ENCODE measurements around the gene FCRL5. TPM values are rescaled to one million over a fixed set of nuclear protein-coding genes. Genes with fewer than 3 reads are reported as not detected.
A peak's percentile ranks its signal among the peaks of the same experiment; 100 is the strongest.

The FCRL5 gene
- total RNA-seq, 2 experiments from 2014 or later = 44.8 to 73.5 TPM

DNA sequence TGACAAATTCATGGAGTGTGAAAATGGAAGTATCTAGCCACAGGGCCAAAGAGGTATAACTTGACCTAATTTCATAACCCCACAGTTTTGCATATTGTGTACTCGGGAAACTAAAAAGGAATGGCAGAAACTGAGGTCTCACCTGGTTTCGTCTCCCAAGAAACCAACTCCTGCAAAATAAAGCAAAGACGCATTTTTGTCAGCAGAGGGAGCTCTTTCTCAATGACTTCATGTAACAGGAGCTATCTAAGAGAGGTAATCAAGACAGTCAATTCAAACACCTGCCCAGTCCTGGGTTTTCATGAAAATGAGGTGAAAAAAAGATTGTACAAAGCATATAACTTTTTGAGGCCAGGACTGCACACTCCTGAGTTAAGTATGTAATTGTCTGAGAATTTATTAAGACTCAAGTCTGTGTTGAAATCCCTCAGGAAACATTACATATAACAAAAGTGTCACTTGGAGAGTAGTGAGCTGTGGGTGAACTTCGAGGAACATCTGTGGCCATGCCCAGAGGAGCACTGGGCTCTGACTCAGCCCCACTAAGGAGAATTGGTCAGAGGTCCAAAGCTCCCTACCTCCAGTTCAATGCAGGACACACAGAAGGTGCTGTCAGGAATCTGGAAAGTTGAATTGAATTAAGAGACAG, 28.0 kb upstream of the FCRL5 start:
- Histone ChIP-seq H3K4me2 (ENCODE audit: low read length) (peak overlapping the region; percentile 19; the same call in 1 of the 2 replicates), H3K9me3 (ENCODE audit: low read length) (no peaks in the 10 kb centered on the region; the same call in 1 of the 2 replicates), H3K79me2 (ENCODE audit: insufficient read depth, low read depth, low read length) (no peaks in the 10 kb centered on the region), H3K4me1 (ENCODE audit: insufficient read depth, low read length, poor library complexity, severe bottlenecking) (peaks cover 44% of the 10 kb centered on the region), H3K9me2 (ENCODE audit: insufficient read depth, low read length) (no peaks in the 10 kb centered on the region), H2AFZ (ENCODE audit: low read length) (no peak overlapping the region), H3K36me3 (ENCODE audit: insufficient read depth, low read length) (no peaks in the 10 kb centered on the region; the same call in 1 of the 2 replicates), H4K20me1 (ENCODE audit: insufficient read depth, low read length) (no peaks in the 10 kb centered on the region), H3K4me3 (ENCODE audit: low read depth, low read length, poor library complexity, severe bottlenecking) (no peak overlapping the region), H3K27ac (ENCODE audit: low read depth, low read length, poor library complexity, severe bottlenecking) (no peak overlapping the region)
- ChIA-PET CTCF (ENCODE audit: unreplicated experiment) (interaction anchor here (0.6 to 2.0 kb wide), 9 partner anchors 10 to 368 kb away, joined by 3 to 15 read pairs (median 4); partner anchors contain the start of gene FCRL5), POLR2A (interaction anchor here (0.8 to 1.7 kb wide), 6 partner anchors 8 to 202 kb away, joined by 3 to 9 read pairs (median 3); no protein-coding TSS in a partner anchor)
- DNase-seq (ENCODE audit: low spot score) = peak; percentile 86
- BruUV-seq (replicated peaks) = no TSS peak
- intact Hi-C loops (cut with micrococcal nuclease; ENCODE audit: unreplicated experiment) = loop anchor here (1.0 to 2.0 kb wide), 5 partner anchors 46 to 368 kb away; no protein-coding TSS in a partner anchor
- TF ChIP-seq CTCF (conservative IDR thresholded peaks at IDR 0.05; ENCODE audit: low read length) (peak; percentile 97), EZH2phosphoT487 (IDR thresholded peaks at IDR 0.05; ENCODE audit: borderline replicate concordance, low read depth, low read length) (no peak)

DNA sequence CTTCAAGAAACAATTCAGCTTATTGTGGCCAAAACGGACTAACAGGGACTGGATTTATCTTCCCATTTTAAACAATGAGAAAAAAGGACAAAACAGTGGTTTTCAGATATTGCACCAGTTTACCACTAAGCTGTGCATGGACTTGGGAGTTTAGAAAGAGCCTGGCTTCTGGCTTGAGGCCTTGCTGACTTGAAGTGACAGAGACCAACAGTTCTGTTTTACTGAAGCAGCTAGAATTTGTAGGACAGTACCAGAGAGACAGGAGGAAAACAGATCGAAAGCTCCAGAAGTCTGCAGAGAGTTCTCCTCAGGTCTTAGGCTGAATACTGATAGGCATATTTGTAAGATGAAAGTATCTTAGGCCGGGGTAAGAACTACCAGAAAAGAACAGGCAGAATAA, 25.1 kb upstream of the FCRL5 start:
- H3K4me2 ChIP-seq (ENCODE audit: low read length) = no peak overlapping the region
- CTCF ChIA-PET (ENCODE audit: unreplicated experiment) = no interaction called here
- no peaks in the 10 kb centered on the region for H4K20me1 ChIP-seq (ENCODE audit: insufficient read depth, low read length)
- H3K79me2 ChIP-seq (ENCODE audit: insufficient read depth, low read depth, low read length) = no peaks in the 10 kb centered on the region
- no peak overlapping the region for H2AFZ ChIP-seq (ENCODE audit: low read length)
- no peaks in the 10 kb centered on the region for H3K9me2 ChIP-seq (ENCODE audit: insufficient read depth, low read length)
- intact Hi-C loops (cut with micrococcal nuclease; ENCODE audit: unreplicated experiment) = loop anchor here (5.0 kb wide), 1 partner anchor 285 kb away; no protein-coding TSS in a partner anchor
- BruUV-seq (replicated peaks) = no TSS peak
- no peak overlapping the region for H3K4me3 ChIP-seq (ENCODE audit: low read depth, low read length, poor library complexity, severe bottlenecking)
- no peaks in the 10 kb centered on the region; the same call in 1 of the 2 replicates for H3K9me3 ChIP-seq (ENCODE audit: low read length)
- no peak for DNase-seq (ENCODE audit: low spot score)
- peaks cover 47% of the 10 kb centered on the region for H3K4me1 ChIP-seq (ENCODE audit: insufficient read depth, low read length, poor library complexity, severe bottlenecking)
- no peaks in the 10 kb centered on the region for H3K36me3 ChIP-seq (ENCODE audit: insufficient read depth, low read length)
- POLR2A ChIA-PET = interaction anchor here (0.6 to 1.4 kb wide), 5 partner anchors 13 to 292 kb away, joined by 3 to 5 read pairs (median 3); no protein-coding TSS in a partner anchor
- TF ChIP-seq CTCF (conservative IDR thresholded peaks at IDR 0.05; ENCODE audit: low read length) (peak; percentile 43; the same call in 1 of the 2 replicates), EZH2phosphoT487 (IDR thresholded peaks at IDR 0.05; ENCODE audit: borderline replicate concordance, low read depth, low read length) (no peak)
- no peak overlapping the region for H3K27ac ChIP-seq (ENCODE audit: low read depth, low read length, poor library complexity, severe bottlenecking)

DNA sequence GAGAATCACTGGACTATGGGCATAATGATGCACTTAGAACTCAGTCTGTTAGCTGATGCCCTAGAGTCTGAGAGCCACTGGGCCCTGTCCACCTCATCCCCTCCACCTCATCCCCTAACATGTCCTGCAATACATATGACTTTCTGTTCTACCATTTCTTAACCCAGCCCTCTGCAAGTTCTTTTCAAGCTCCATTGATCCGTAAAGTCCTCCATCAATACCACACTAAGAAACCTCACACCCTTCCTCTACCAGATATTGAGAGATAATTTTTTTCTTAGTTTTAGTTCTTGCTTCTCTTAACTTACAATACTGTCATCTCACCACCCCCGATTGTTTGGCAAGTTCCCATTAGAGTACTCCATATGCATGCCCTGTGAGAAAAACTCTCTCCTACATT, 23.4 kb upstream of the FCRL5 start:
- Histone ChIP-seq H3K4me2 (ENCODE audit: low read length) (peak overlapping the region; percentile 48), H3K36me3 (ENCODE audit: insufficient read depth, low read length) (no peaks in the 10 kb centered on the region), H3K9me3 (ENCODE audit: low read length) (no peaks in the 10 kb centered on the region; the same call in 1 of the 2 replicates), H3K9me2 (ENCODE audit: insufficient read depth, low read length) (no peaks in the 10 kb centered on the region), H3K79me2 (ENCODE audit: insufficient read depth, low read depth, low read length) (no peaks in the 10 kb centered on the region), H2AFZ (ENCODE audit: low read length) (peak overlapping the region; percentile 41; the same call in 1 of the 2 replicates), H4K20me1 (ENCODE audit: insufficient read depth, low read length) (no peaks in the 10 kb centered on the region), H3K4me1 (ENCODE audit: insufficient read depth, low read length, poor library complexity, severe bottlenecking) (peaks cover 34% of the 10 kb centered on the region), H3K27ac (ENCODE audit: low read depth, low read length, poor library complexity, severe bottlenecking) (no peak overlapping the region), H3K4me3 (ENCODE audit: low read depth, low read length, poor library complexity, severe bottlenecking) (no peak overlapping the region)
- CTCF ChIA-PET (ENCODE audit: unreplicated experiment) = no interaction called here
- POLR2A ChIA-PET = interaction anchor here (0.5 to 1.2 kb wide), 3 partner anchors 10 to 151 kb away, joined by 3 to 6 read pairs (median 3); no protein-coding TSS in a partner anchor
- intact Hi-C loops (cut with micrococcal nuclease; ENCODE audit: unreplicated experiment) = loop anchor here (5.0 kb wide), 1 partner anchor 287 kb away; no protein-coding TSS in a partner anchor
- BruUV-seq (replicated peaks) = no TSS peak
- no peak for DNase-seq (ENCODE audit: low spot score)
- TF ChIP-seq CTCF (conservative IDR thresholded peaks at IDR 0.05; ENCODE audit: low read length) (no peak), EZH2phosphoT487 (IDR thresholded peaks at IDR 0.05; ENCODE audit: borderline replicate concordance, low read depth, low read length) (no peak)

Measured in OCI-LY7 (cell line).